Fibroblast of villous mesenchyme (primary cell): Measurements from ENCODE around the gene BOC. TPM values are rescaled to one million over a fixed set of nuclear protein-coding genes. Genes with fewer than 3 reads are reported as not detected.

ENCODE experiments used
- DNase-seq: peaks from one replicate; pipeline ENCODE4 v3.0.0-alpha.2; 2010; ENCODE audit warnings: low read depth
- H3K4me3 ChIP-seq: 2 replicates; pipeline ENCODE4 v1.5.1; 2011; ENCODE audit warnings: low read depth, mild to moderate bottlenecking, low read length
- CTCF ChIP-seq: IDR thresholded peaks from 2 replicates; pipeline ENCODE4 v1.5.1; 2012; ENCODE audit warnings: low read depth, mild to moderate bottlenecking, low read length; ENCODE audit not compliant: insufficient read depth
- total RNA-seq: library from RNA; depleted of rRNA; stranded (reverse); fragments of >200 nt; gene quantifications from 2 replicates; pipeline ENCODE4 v1.2.3, GENCODE V29; 2012

BOC gene
- total RNA-seq, 1 donor: 14.2 TPM

GRCh38 chr3:113254171-113254947, 43.0 kb downstream of the BOC start:
- H3K4me3 ChIP-seq: no peak overlapping the region
- DNase-seq: no peak
- no peak for TF ChIP-seq CTCF

GRCh38 chr3:113255100-113255853, 43.9 kb downstream of the BOC start:
- no peak overlapping the region for H3K4me3 ChIP-seq
- TF ChIP-seq CTCF: no peak
- no peak for DNase-seq

- no peak for TF ChIP-seq CTCF
- DNase-seq: no peak
- H3K4me3 ChIP-seq: no peak overlapping the region
Observed at GRCh38 chr3:113255854-113256615, 44.7 kb downstream of the BOC start.

- no peak for DNase-seq
- H3K4me3 ChIP-seq: no peak overlapping the region
- TF ChIP-seq CTCF: no peak
Observed at GRCh38 chr3:113258361-113258760, 47.0 kb downstream of the BOC start.

- no peak for TF ChIP-seq CTCF
- DNase-seq: no peak
- H3K4me3 ChIP-seq: no peak overlapping the region
Observed at GRCh38 chr3:113259196-113259595, 47.8 kb downstream of the BOC start.

- TF ChIP-seq CTCF: no peak
Observed at GRCh38 chr3:113261063-113261625, 49.8 kb downstream of the BOC start.

More at GRCh38 chr3:113261063-113261625, 49.8 kb downstream of the BOC start:
- no peak overlapping the region for H3K4me3 ChIP-seq
- DNase-seq: no peak
